CD14-positive monocyte (primary cell): ENCODE measurements around the gene CADM1. TPM values are rescaled to one million over a fixed set of nuclear protein-coding genes. Genes with fewer than 3 reads are reported as not detected.

Experiments
- DNase-seq, 3 donors: peaks; one replicate each; pipeline ENCODE4 v3.0.0-alpha.2; 2011 to 2022
- H2AFZ ChIP-seq: 2 replicates; pipeline ENCODE4 v1.6.0; 2012; ENCODE audit warnings: mild to moderate bottlenecking, low read depth, low read length, inconsistent platforms; ENCODE audit not compliant: insufficient read depth, poor library complexity, severe bottlenecking
- H3K27ac ChIP-seq, 2 donors: 1 replicate in 1 of 2; 2 replicates in 1 of 2; pipeline ENCODE4 v1.5.1; 2012 to 2013; ENCODE audit warnings: low read length in 2 of 2, control low read depth in 1 of 2, inconsistent platforms in 1 of 2, low read depth in 1 of 2, mild to moderate bottlenecking in 1 of 2
- H3K27me3 ChIP-seq, 2 donors: one replicate each; pipeline versions ENCODE4 v1.6.0 to v1.6.1; 2011 to 2013; ENCODE audit warnings: low read length in 2 of 2; ENCODE audit not compliant: control insufficient read depth in 2 of 2, insufficient read depth in 2 of 2
- H3K36me3 ChIP-seq, 2 donors: replicated peaks in 1 of 2; 1 replicate in 1 of 2; 2 replicates in 1 of 2; pipeline versions ENCODE4 v1.5.1 to v1.6.1; 2012 to 2013; ENCODE audit warnings: low read length in 2 of 2, control low read depth in 1 of 2, inconsistent platforms in 1 of 2, mild to moderate bottlenecking in 1 of 2; ENCODE audit not compliant: insufficient read depth in 2 of 2, control insufficient read depth in 1 of 2
- H3K4me1 ChIP-seq, 2 donors: 1 replicate in 1 of 2; 2 replicates in 1 of 2; pipeline versions ENCODE4 v1.5.1 to v1.6.1; 2012 to 2013; ENCODE audit warnings: low read length in 2 of 2, control low read depth in 1 of 2, inconsistent platforms in 1 of 2, mild to moderate bottlenecking in 1 of 2, moderate library complexity in 1 of 2; ENCODE audit not compliant: insufficient read depth in 2 of 2, control insufficient read depth in 1 of 2
- H3K4me2 ChIP-seq: replicated peaks from 2 replicates; pipeline ENCODE3; 2012; ENCODE audit warnings: low read length, moderate library complexity, mild to moderate bottlenecking; ENCODE audit not compliant: poor library complexity, severe bottlenecking; ENCODE audit errors: extremely low read depth
- H3K4me3 ChIP-seq, 3 experiments: fragments of 200-600 bp in 1 of 3; sonication (generic) in 1 of 3; replicated peaks in 1 of 3; 1 replicate in 2 of 3; 2 replicates in 1 of 3; pipeline ENCODE4 v1.5.1; 2011 to 2013; ENCODE audit warnings: low read length in 3 of 3, mild to moderate bottlenecking in 3 of 3, control low read depth in 2 of 3, low read depth in 2 of 3, inconsistent platforms in 1 of 3, moderate library complexity in 1 of 3
- H3K79me2 ChIP-seq: 2 replicates; pipeline ENCODE4 v1.6.0; 2012; ENCODE audit warnings: mild to moderate bottlenecking, control low read depth, inconsistent platforms, low read length, moderate library complexity; ENCODE audit not compliant: insufficient read depth
- H3K9ac ChIP-seq: 2 replicates; pipeline ENCODE4 v1.6.0; 2017; ENCODE audit warnings: low read length, mild to moderate bottlenecking; ENCODE audit not compliant: insufficient read depth, poor library complexity, severe bottlenecking
- H3K9me3 ChIP-seq, 2 donors: replicated peaks in 1 of 2; 1 replicate in 1 of 2; 2 replicates in 1 of 2; pipeline versions ENCODE4 v1.5.1 to v1.6.1; 2012 to 2013; ENCODE audit warnings: low read length in 2 of 2, control low read depth in 1 of 2; ENCODE audit not compliant: control insufficient read depth in 1 of 2, insufficient read depth in 1 of 2
- H4K20me1 ChIP-seq: 2 replicates; pipeline ENCODE4 v1.6.0; 2012; ENCODE audit warnings: mild to moderate bottlenecking, low read length, control low read depth, moderate library complexity; ENCODE audit not compliant: insufficient read depth
- H3K27ac Mint-ChIP-seq, 7 donors: one replicate each; pipeline ENCODE4 v1.8.0; 2020; ENCODE audit warnings: mild to moderate bottlenecking in 7 of 7, mixed read lengths in 7 of 7, moderate library complexity in 6 of 7, inconsistent platforms in 2 of 7
- H3K27me3 Mint-ChIP-seq, 3 donors: one replicate each; pipeline ENCODE4 v1.8.0; 2021 to 2022; ENCODE audit warnings: low read depth in 3 of 3, mild to moderate bottlenecking in 3 of 3, mixed read lengths in 3 of 3, moderate library complexity in 3 of 3, inconsistent platforms in 1 of 3
- H3K36me3 Mint-ChIP-seq, 2 donors: one replicate each; pipeline ENCODE4 v1.8.0; 2020; ENCODE audit warnings: mixed read lengths in 2 of 2, inconsistent platforms in 1 of 2, mild to moderate bottlenecking in 1 of 2
- H3K4me1 Mint-ChIP-seq: one replicate; pipeline ENCODE4 v1.8.0; 2020; ENCODE audit warnings: mild to moderate bottlenecking, mixed read lengths
- H3K4me3 Mint-ChIP-seq, 2 donors: one replicate each; pipeline ENCODE4 v1.8.0; 2020; ENCODE audit warnings: mild to moderate bottlenecking in 2 of 2, mixed read lengths in 2 of 2, moderate library complexity in 1 of 2
- H3K9me3 Mint-ChIP-seq, 7 donors: one replicate each; pipeline ENCODE4 v1.8.0; 2020 to 2022; ENCODE audit warnings: mixed read lengths in 7 of 7, mild to moderate bottlenecking in 6 of 7, moderate library complexity in 6 of 7, inconsistent platforms in 2 of 7
- WGBS: methylation state at CpG from one replicate; pipeline ENCODE4 v1.1.5; 2013; ENCODE audit warnings: missing lambda C conversion rate; ENCODE audit not compliant: insufficient coverage; 5-methylcytosine and 5-hydroxymethylcytosine counted together
- intact Hi-C, 2 donors: fragments of 100-400 bp; cut with micrococcal nuclease; formaldehyde crosslinking; loops; one replicate each; pipeline versions ENCODE4 v1.15.0 to v1.15.1; 2023
- polyA plus RNA-seq, 3 donors: library from polyadenylated mRNA; depleted of rRNA in 1 of 3; unstranded in 2 of 3; stranded (reverse) in 1 of 3; fragments of 300-500 nt in 2 of 3; fragments of >200 nt in 1 of 3; fragmentation: Illumina TruSeq in 2 of 3; gene quantifications; 1 replicate in 2 of 3; 2 replicates in 1 of 3; pipeline ENCODE4 v1.2.3, GENCODE V29; 2012 to 2021
- TF ChIP-seq, protein P1 (sequence below): fragments of 200-600 bp; IDR thresholded peaks from one replicate; pipeline ENCODE4 v1.8.0; 2022; ENCODE audit warnings: antibody characterized with exemption, mild to moderate bottlenecking

The CADM1 gene
- polyA plus RNA-seq, 3 donors: not detected

GRCh38 chr11:115317277-115318185 lies 186.7 kb downstream of the CADM1 start:
- H3K27ac Mint-ChIP-seq: no peak overlapping the region
- no peaks in the 10 kb centered on the region for H3K4me1 Mint-ChIP-seq

DNA sequence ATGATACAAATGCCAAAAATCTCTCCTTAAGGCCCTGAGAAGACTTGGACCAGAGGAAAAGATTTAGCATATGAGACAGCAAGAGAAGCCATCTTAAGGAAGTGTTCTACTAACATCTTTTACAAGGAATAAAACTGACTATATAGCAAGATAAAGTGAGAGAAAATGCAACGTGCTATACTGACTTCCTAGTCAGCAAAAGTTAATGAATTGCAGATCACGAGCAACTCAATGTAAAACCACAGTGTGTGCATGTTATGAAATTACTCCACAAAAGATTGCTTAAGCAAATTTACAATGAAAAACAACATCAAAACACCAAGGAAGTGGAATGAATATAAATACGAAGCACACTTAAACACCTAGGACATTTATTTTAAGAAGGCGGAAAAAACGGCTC lies 187.5 kb downstream of the CADM1 start:
- Histone ChIP-seq H3K27me3 (no peaks in the 10 kb centered on the region), H3K36me3 (no peaks in the 10 kb centered on the region), H3K9ac (no peak overlapping the region), H3K27ac (no peak overlapping the region), H3K79me2 (no peaks in the 10 kb centered on the region), H3K4me3 (no peak overlapping the region), H2AFZ (no peak overlapping the region), H3K4me1 (no peaks in the 10 kb centered on the region), H3K9me3 (no peaks in the 10 kb centered on the region), H3K4me2 (no peak overlapping the region), H4K20me1 (no peaks in the 10 kb centered on the region)
- H3K36me3 Mint-ChIP-seq: no peaks in the 10 kb centered on the region
- no peak overlapping the region for H3K27ac Mint-ChIP-seq
- DNase-seq: no peak
- H3K27me3 Mint-ChIP-seq: peaks cover 0 to 2% (median 0%) of the 10 kb centered on the region in 3 donors
- WGBS: no CpG with 5 or more reads among the region's 5 CpGs
- H3K4me1 Mint-ChIP-seq: no peaks in the 10 kb centered on the region
- H3K9me3 Mint-ChIP-seq: no peaks in the 10 kb centered on the region
- TF ChIP-seq, protein P1, sequence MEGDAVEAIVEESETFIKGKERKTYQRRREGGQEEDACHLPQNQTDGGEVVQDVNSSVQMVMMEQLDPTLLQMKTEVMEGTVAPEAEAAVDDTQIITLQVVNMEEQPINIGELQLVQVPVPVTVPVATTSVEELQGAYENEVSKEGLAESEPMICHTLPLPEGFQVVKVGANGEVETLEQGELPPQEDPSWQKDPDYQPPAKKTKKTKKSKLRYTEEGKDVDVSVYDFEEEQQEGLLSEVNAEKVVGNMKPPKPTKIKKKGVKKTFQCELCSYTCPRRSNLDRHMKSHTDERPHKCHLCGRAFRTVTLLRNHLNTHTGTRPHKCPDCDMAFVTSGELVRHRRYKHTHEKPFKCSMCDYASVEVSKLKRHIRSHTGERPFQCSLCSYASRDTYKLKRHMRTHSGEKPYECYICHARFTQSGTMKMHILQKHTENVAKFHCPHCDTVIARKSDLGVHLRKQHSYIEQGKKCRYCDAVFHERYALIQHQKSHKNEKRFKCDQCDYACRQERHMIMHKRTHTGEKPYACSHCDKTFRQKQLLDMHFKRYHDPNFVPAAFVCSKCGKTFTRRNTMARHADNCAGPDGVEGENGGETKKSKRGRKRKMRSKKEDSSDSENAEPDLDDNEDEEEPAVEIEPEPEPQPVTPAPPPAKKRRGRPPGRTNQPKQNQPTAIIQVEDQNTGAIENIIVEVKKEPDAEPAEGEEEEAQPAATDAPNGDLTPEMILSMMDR: no peak
- intact Hi-C loops: no loop called here
- no peak overlapping the region for H3K4me3 Mint-ChIP-seq

More at GRCh38 chr11:115317277-115318185, 186.7 kb downstream of the CADM1 start:
- Histone ChIP-seq H3K79me2 (no peaks in the 10 kb centered on the region), H3K9ac (no peak overlapping the region), H3K27me3 (no peaks in the 10 kb centered on the region), H3K9me3 (no peaks in the 10 kb centered on the region), H3K36me3 (no peaks in the 10 kb centered on the region), H3K4me1 (no peaks in the 10 kb centered on the region), H2AFZ (no peak overlapping the region), H3K27ac (no peak overlapping the region), H4K20me1 (no peaks in the 10 kb centered on the region), H3K4me3 (no peak overlapping the region), H3K4me2 (no peak overlapping the region)
- no peak overlapping the region for H3K4me3 Mint-ChIP-seq
- TF ChIP-seq, protein P1: no peak
- H3K27me3 Mint-ChIP-seq: peaks cover 0 to 3% (median 0%) of the 10 kb centered on the region in 3 donors
- no peaks in the 10 kb centered on the region for H3K36me3 Mint-ChIP-seq
- WGBS: no CpG with 5 or more reads among the region's 6 CpGs
- no peaks in the 10 kb centered on the region for H3K9me3 Mint-ChIP-seq
- intact Hi-C loops: no loop called here
- no peak for DNase-seq
